HFFc6 (cell line): ENCODE data around the gene IDH1. TPM values are rescaled to one million over a fixed set of nuclear protein-coding genes. Genes with fewer than 3 reads are reported as not detected.

Source experiments
- DNase-seq: peaks from one replicate; pipeline ENCODE4 v3.0.0-alpha.2; 2018
- H3K27ac Mint-ChIP-seq: 2 replicates; pipeline ENCODE4 v1.8.0; 2020; ENCODE audit warnings: mild to moderate bottlenecking, mixed read lengths
- H3K27me3 Mint-ChIP-seq: 2 replicates; pipeline ENCODE4 v1.8.0; 2021; ENCODE audit warnings: mild to moderate bottlenecking, moderate library complexity, mixed read lengths; ENCODE audit not compliant: insufficient read depth
- H3K36me3 Mint-ChIP-seq: 2 replicates; pipeline ENCODE4 v1.8.0; 2021; ENCODE audit warnings: low read depth, mixed read lengths
- H3K4me1 Mint-ChIP-seq: 2 replicates; pipeline ENCODE4 v1.8.0; 2020; ENCODE audit warnings: low read depth, mixed read lengths
- H3K4me3 Mint-ChIP-seq: 2 replicates; pipeline ENCODE4 v1.8.0; 2020; ENCODE audit warnings: mild to moderate bottlenecking, moderate library complexity, mixed read lengths
- H3K9me3 Mint-ChIP-seq: 2 replicates; pipeline ENCODE4 v1.8.0; 2020; ENCODE audit warnings: mild to moderate bottlenecking, mixed read lengths
- CTCF ChIP-seq: fragments of 200-600 bp; sonication (generic); IDR thresholded peaks from 2 replicates; pipeline ENCODE4 v1.5.0; 2021; ENCODE audit warnings: antibody characterized with exemption, mild to moderate bottlenecking
- total RNA-seq, 6 experiments: library from RNA; stranded (reverse); fragmentation: NEBNext Ultra II Directional; extraction: Animal tissue kit (Norgen Biotek cat#: 25700); gene quantifications; 2 replicates in 1 of 6; 3 replicates in 5 of 6; pipeline ENCODE4 v1.2.3, GENCODE V29; 2021

IDH1 gene
- total RNA-seq, 6 experiments from 2014 or later, result 42.7 to 61.7 (median 58.4) TPM

GRCh38 chr2:208189810-208190503 lies 64.9 kb downstream of the IDH1 start, which contains the start of gene C2orf80:
C2orf80 (minus strand) TSS chr2:208190030; CDS start chr2:208186986, 3,044 bp downstream.
- Mint-ChIP-seq H3K4me1 (peaks cover 17% of the 10 kb centered on the region; the same call in 1 of the 2 replicates), H3K9me3 (no peaks in the 10 kb centered on the region), H3K27ac (no peak within 1 kb of the TSS), H3K36me3 (no peaks in the 10 kb centered on the region), H3K4me3 (no peak within 1 kb of the TSS), H3K27me3 (peaks cover 3% of the 10 kb centered on the region)
- no peak for DNase-seq
- no peak for TF ChIP-seq CTCF

GRCh38 chr2:208189069-208189809 lies 65.6 kb downstream of the IDH1 start:
- peaks cover 3% of the 10 kb centered on the region for H3K27me3 Mint-ChIP-seq
- H3K9me3 Mint-ChIP-seq, result no peaks in the 10 kb centered on the region
- H3K4me1 Mint-ChIP-seq, result peaks cover 11% of the 10 kb centered on the region; the same call in 1 of the 2 replicates
- H3K36me3 Mint-ChIP-seq, result no peaks in the 10 kb centered on the region
- TF ChIP-seq CTCF, result no peak
- no peak for DNase-seq
- no peak overlapping the region for H3K27ac Mint-ChIP-seq
- no peak overlapping the region for H3K4me3 Mint-ChIP-seq

GRCh38 chr2:208186893-208187292 lies 68.0 kb downstream of the IDH1 start:
- Mint-ChIP-seq H3K4me1 (no peaks in the 10 kb centered on the region), H3K36me3 (no peaks in the 10 kb centered on the region), H3K27ac (no peak overlapping the region), H3K9me3 (no peaks in the 10 kb centered on the region), H3K4me3 (no peak overlapping the region), H3K27me3 (peaks cover 16% of the 10 kb centered on the region)
- TF ChIP-seq CTCF, result no peak
- DNase-seq, result no peak

- H3K4me3 Mint-ChIP-seq, result no peak overlapping the region
- no peak for DNase-seq
- H3K27ac Mint-ChIP-seq, result no peak overlapping the region
- TF ChIP-seq CTCF, result no peak
- H3K4me1 Mint-ChIP-seq, result no peaks in the 10 kb centered on the region
- no peaks in the 10 kb centered on the region for H3K9me3 Mint-ChIP-seq
- H3K36me3 Mint-ChIP-seq, result no peaks in the 10 kb centered on the region
- peaks cover 16% of the 10 kb centered on the region for H3K27me3 Mint-ChIP-seq
Observed at GRCh38 chr2:208186465-208186864, 68.4 kb downstream of the IDH1 start.

Other genes with a start within 250 kb of the IDH1 start
- 1 to 10 TPM; 6.4 to 8.2 (median 7.2) TPM for gene PLEKHM3, start 229.5 kb downstream of the IDH1 start, total RNA-seq
- gene CRYGD, start 130.5 kb downstream of the IDH1 start, total RNA-seq, result not detected
- not detected for gene CRYGC, start 125.2 kb downstream of the IDH1 start, total RNA-seq
- gene CRYGB, start 108.9 kb downstream of the IDH1 start, total RNA-seq, result not detected
- gene CRYGA, start 91.5 kb downstream of the IDH1 start, total RNA-seq, result not detected
- not detected for gene C2orf80, start 65.0 kb downstream of the IDH1 start, total RNA-seq
- 10 to 100 TPM; 17.2 to 22.0 (median 20.2) TPM for gene PIKFYVE, start 11.2 kb upstream of the IDH1 start, total RNA-seq
- not detected for gene PTH2R, start 151.7 kb upstream of the IDH1 start, total RNA-seq